RWPE1 (cell line): ENCODE measurements around the gene GPR107.

Experiments
- CTCF ChIA-PET: fragments of 350-600 bp; sonication (Branson Sonifier 250); formaldehyde crosslinking; extraction: SDS; loops from one replicate; lab custom pipeline; 2021; lab: Yijun Ruan, JAX
- POLR2A ChIA-PET: fragments of 400-600 bp; formaldehyde crosslinking; extraction: SDS; loops from one replicate; lab custom pipeline; 2020; ENCODE audit warnings: antibody characterized with exemption; ENCODE audit not compliant: low non-redundant PET; lab: Yijun Ruan, JAX
- DNase-seq: peaks from one replicate; pipeline ENCODE4 v3.0.0; 2012; ENCODE audit warnings: low spot score
- H3K27ac ChIP-seq: fragments of 450-650 bp; 2 replicates; pipeline ENCODE4 v1.5.1; 2017
- CTCF ChIP-seq: fragments of 450-650 bp; conservative IDR thresholded peaks from 2 replicates; pipeline ENCODE4 v1.5.1; 2017; ENCODE audit warnings: low read depth, mild to moderate bottlenecking

The GPR107 gene

GRCh38 chr9:130042885-130043653, 10.6 kb upstream of the GPR107 start, which contains the start of gene FNBP1:
Gene FNBP1 (minus strand): TSS chr9:130043189. CDS start chr9:130042975, 214 bp downstream.
- ChIA-PET CTCF (interaction anchor here (0.6 to 2.7 kb wide), 2 partner anchors 144 to 158 kb away, joined by 3 to 11 read pairs; no protein-coding TSS in a partner anchor), POLR2A (interaction anchor here (0.5 to 0.7 kb wide), 2 partner anchors 10 to 365 kb away, joined by 3 to 4 read pairs; no protein-coding TSS in a partner anchor)
- TF ChIP-seq CTCF = no peak
- peak; percentile 94 for DNase-seq
- peak within 1 kb of the TSS; percentile 71 for H3K27ac ChIP-seq

- no peak for DNase-seq
- H3K27ac ChIP-seq = peak overlapping the region; percentile 71
- ChIA-PET CTCF (interaction anchor here (2.7 kb wide), 1 partner anchor 159 kb away, joined by 11 read pairs; no protein-coding TSS in a partner anchor), POLR2A (interaction anchor here (0.5 to 0.7 kb wide), 3 partner anchors 9 to 206 kb away, joined by 3 to 4 read pairs (median 4); no protein-coding TSS in a partner anchor)
- no peak for TF ChIP-seq CTCF
Measured at GRCh38 chr9:130043654-130044623, 9.8 kb upstream of the GPR107 start.

- TF ChIP-seq CTCF = no peak
- ChIA-PET POLR2A (interaction anchor here (1.4 kb wide), 1 partner anchor 211 kb away, joined by 4 read pairs; no protein-coding TSS in a partner anchor), CTCF (interaction anchor here (1.4 kb wide), 1 partner anchor 160 kb away, joined by 6 read pairs; no protein-coding TSS in a partner anchor)
- DNase-seq = no peak
- no peak overlapping the region for H3K27ac ChIP-seq
Measured at GRCh38 chr9:130045725-130046450, 7.8 kb upstream of the GPR107 start.

- no peak for TF ChIP-seq CTCF
- no peak for DNase-seq
- ChIA-PET POLR2A (interaction anchor here (0.6 kb wide), 1 partner anchor 173 kb away, joined by 4 read pairs; no protein-coding TSS in a partner anchor), CTCF (interaction anchor here (0.6 to 2.2 kb wide), 5 partner anchors 10 to 1029 kb away, joined by 3 to 6 read pairs (median 4); no protein-coding TSS in a partner anchor)
- H3K27ac ChIP-seq = no peak overlapping the region
Measured at GRCh38 chr9:130049431-130050210, 4.1 kb upstream of the GPR107 start.

- TF ChIP-seq CTCF = no peak
- H3K27ac ChIP-seq = no peak overlapping the region
- ChIA-PET POLR2A (interaction anchor here (0.6 kb wide), 1 partner anchor 174 kb away, joined by 4 read pairs; no protein-coding TSS in a partner anchor), CTCF (interaction anchor here (1.5 to 2.2 kb wide), 2 partner anchors 9 to 165 kb away, joined by 3 to 6 read pairs; no protein-coding TSS in a partner anchor)
- DNase-seq = no peak
Measured at GRCh38 chr9:130050462-130050861, 3.2 kb upstream of the GPR107 start.
